ENCODE results near the gene HLA-DQA2. TPM values are rescaled to one million over a fixed set of nuclear protein-coding genes. Genes with fewer than 3 reads are reported as not detected.

HLA-DQA2 gene
- total RNA-seq (2021), result not detected in 2 replicates
- long read RNA-seq, result 0 reads

GRCh38 chr6:32741031-32741960, at the start of gene HLA-DQA2:
Gene HLA-DQA2, plus strand, starts transcription at chr6:32741391. Its CDS starts 53 bp downstream, at chr6:32741444.
- H4K5ac ChIP-seq (ENCODE audit: insufficient read length, low read depth, low read length), result no peak within 1 kb of the TSS
- H3K27me3 Mint-ChIP-seq (ENCODE audit: low read depth), result peaks cover 12% of the 10 kb centered on the region
- H3K4me2 ChIP-seq (ENCODE audit: insufficient read depth, insufficient read length, low read length), result no peak within 1 kb of the TSS
- H3K9ac ChIP-seq (ENCODE audit: extremely low read depth, insufficient read length, low read length), result no peak within 1 kb of the TSS
- H3K9me3 ChIP-seq (ENCODE audit: control insufficient read depth, low read depth, low read length), result no peaks in the 10 kb centered on the region
- H3K79me2 ChIP-seq (ENCODE audit: insufficient read depth, low read length), result no peaks in the 10 kb centered on the region
- TF ChIP-seq CTCF (conservative IDR thresholded peaks at IDR 0.05), result no peak
- no peaks in the 10 kb centered on the region for H3K79me1 ChIP-seq (ENCODE audit: insufficient read depth, low read depth, low read length, poor library complexity, severe bottlenecking)
- no peak within 1 kb of the TSS for H2BK12ac ChIP-seq (ENCODE audit: insufficient read length, low read depth, low read length)
- H2BK5ac ChIP-seq (ENCODE audit: insufficient read length, low read length), result no peak within 1 kb of the TSS
- H3K4ac ChIP-seq (ENCODE audit: low read depth, low read length), result no peak within 1 kb of the TSS
- no peak within 1 kb of the TSS for H3K23ac ChIP-seq (ENCODE audit: insufficient read length, low read depth, low read length)
- no peak within 1 kb of the TSS for H2BK120ac ChIP-seq (ENCODE audit: low read depth, low read length, poor library complexity, severe bottlenecking)
- H2AFZ ChIP-seq (ENCODE audit: low read length), result no peak within 1 kb of the TSS
- DNase-seq, result no peak
- no peak within 1 kb of the TSS for H3K56ac ChIP-seq (ENCODE audit: insufficient read length, low read depth, low read length)
- no peak within 1 kb of the TSS for H3T11ph ChIP-seq (ENCODE audit: low read length)
- H3K14ac ChIP-seq (ENCODE audit: insufficient read depth, low read length), result no peak within 1 kb of the TSS
- no peak within 1 kb of the TSS; a peak in 1 of 7 replicates for H3K27ac Mint-ChIP-seq
- no peak within 1 kb of the TSS for H3K4me3 Mint-ChIP-seq
- peaks cover 0 to 5% of the 10 kb centered on the region in 2 experiments; a peak in 2 of 4 replicates for H3K4me1 Mint-ChIP-seq
- H3K36me3 Mint-ChIP-seq (ENCODE audit: insufficient read depth in 1 of 3, low read depth in 3 of 3), result no peaks in the 10 kb centered on the region
- no peak within 1 kb of the TSS for H4K91ac ChIP-seq (ENCODE audit: insufficient read length, low read depth, low read length)
- no peak within 1 kb of the TSS for H2BK15ac ChIP-seq (ENCODE audit: low read depth, low read length)
- WGBS (ENCODE audit: extremely low coverage, insufficient read length, low lambda C conversion rate), result no CpG with 5 or more reads among the region's 7 CpGs
- H4K20me1 ChIP-seq (ENCODE audit: control insufficient read depth, insufficient read depth, insufficient read length), result no peaks in the 10 kb centered on the region
- H3K27ac ChIP-seq (ENCODE audit: insufficient read length, low read depth, low read length), result no peak within 1 kb of the TSS
- no peak within 1 kb of the TSS for H4K8ac ChIP-seq (replicated peaks; ENCODE audit: insufficient read length, low read depth, low read length)
- no peaks in the 10 kb centered on the region for H3K23me2 ChIP-seq (ENCODE audit: insufficient read length, low read depth, low read length, poor library complexity, severe bottlenecking)
- H2AK5ac ChIP-seq (ENCODE audit: insufficient read length, low read length), result no peak within 1 kb of the TSS
- no peak within 1 kb of the TSS for H3K18ac ChIP-seq (ENCODE audit: insufficient read length, low read depth, low read length)
- no peaks in the 10 kb centered on the region for H3K4me1 ChIP-seq (ENCODE audit: insufficient read depth, low read length)
- H3K27me3 ChIP-seq (ENCODE audit: insufficient read depth, low read length), result no peaks in the 10 kb centered on the region
- H3K9me3 Mint-ChIP-seq, result no peaks in the 10 kb centered on the region
- no peak within 1 kb of the TSS for H2BK20ac ChIP-seq (ENCODE audit: low read depth, low read length, poor library complexity, severe bottlenecking)

Data from H9 (cell line).